A549 (cell line): ENCODE results near the gene YWHAB.

Experiments
- CEBPB ChIP-seq, 2 experiments: fragments of >200 bp in 1 of 2; sonication (Bioruptor Twin) in 1 of 2; formaldehyde crosslinking in 1 of 2; IDR thresholded peaks; 2 replicates each; pipeline ENCODE4 v1.6.1; 2012 to 2016
- CHD2 ChIP-seq: fragments of 150-350 bp; IDR thresholded peaks from 2 replicates; pipeline ENCODE4 v1.6.1; 2014; ENCODE audit warnings: low read length; ENCODE audit not compliant: partially characterized antibody
- CTCF ChIP-seq: fragments of >200 bp; sonication (Bioruptor Twin); formaldehyde crosslinking; IDR thresholded peaks from 3 replicates; pipeline ENCODE4 v1.5.1; 2016
- EP300 ChIP-seq, 2 experiments: fragments of >200 bp; sonication (Bioruptor Twin); formaldehyde crosslinking; IDR thresholded peaks; 2 replicates in 1 of 2; 3 replicates in 1 of 2; pipeline ENCODE4 v1.6.1; 2016 to 2017
- JUN ChIP-seq, 2 experiments: fragments of >200 bp; sonication (Bioruptor Twin); formaldehyde crosslinking; IDR thresholded peaks; 2 replicates in 1 of 2; 3 replicates in 1 of 2; pipeline ENCODE4 v1.6.1; 2016 to 2017
- MAZ ChIP-seq: fragments of 150-350 bp; IDR thresholded peaks from 2 replicates; pipeline ENCODE4 v1.6.1; 2014; ENCODE audit warnings: antibody characterized with exemption, low read depth, low read length, borderline replicate concordance
- POLR2A ChIP-seq: IDR thresholded peaks from 2 replicates; pipeline ENCODE4 v1.6.1; 2012; ENCODE audit warnings: mild to moderate bottlenecking, low read length
- POLR2AphosphoS2 ChIP-seq: conservative IDR thresholded peaks from 2 replicates; pipeline ENCODE4 v1.6.1; 2012; ENCODE audit warnings: low read length, improper control_type of control experiment, inconsistent platforms
- REST ChIP-seq: fragments of 200-600 bp; sonication (generic); IDR thresholded peaks from 2 replicates; pipeline ENCODE4 v1.6.1; 2016; ENCODE audit warnings: antibody characterized with exemption, mild to moderate bottlenecking, moderate library complexity

GRCh38 chr20:44918342-44918741 lies 32.8 kb downstream of the YWHAB start:
- no peak for TF ChIP-seq MAZ
- no peak for TF ChIP-seq CTCF
- TF ChIP-seq JUN (IDR thresholded peaks at IDR 0.05) = no peak
- TF ChIP-seq POLR2A = no peak
- no peak for TF ChIP-seq CHD2
- TF ChIP-seq CEBPB (IDR thresholded peaks at IDR 0.05) = no peak
- no peak for TF ChIP-seq REST
- no peak for TF ChIP-seq EP300 (IDR thresholded peaks at IDR 0.05)
- TF ChIP-seq POLR2AphosphoS2 = no peak
